ENCODE results near the gene GREM2.

Gene GREM2

DNA sequence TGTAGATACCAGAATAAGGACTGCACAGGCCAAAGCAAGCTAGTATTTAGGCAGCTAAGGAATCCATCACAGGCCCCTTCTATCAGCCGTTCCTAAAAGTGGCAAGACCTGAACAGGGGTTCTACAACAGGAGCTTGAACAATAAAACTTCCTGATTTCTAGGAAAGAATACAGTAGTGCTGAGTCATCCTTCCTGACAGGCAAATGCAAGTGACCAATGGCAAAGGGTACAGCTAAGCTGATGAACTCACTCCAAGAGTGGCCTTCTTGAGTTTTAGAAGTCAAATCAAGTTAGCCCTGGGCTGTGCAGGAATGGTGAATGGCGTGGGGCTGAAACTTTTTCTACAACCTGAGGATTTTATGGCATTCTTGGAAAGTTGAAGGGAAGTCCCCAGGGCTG lies 112.9 kb downstream of the GREM2 start:
- no peak for DNase-seq (ENCODE audit: low spot score)

GRCh38 chr1:240498335-240498734 lies 113.6 kb downstream of the GREM2 start:
- no peak for DNase-seq (ENCODE audit: low spot score)

DNA sequence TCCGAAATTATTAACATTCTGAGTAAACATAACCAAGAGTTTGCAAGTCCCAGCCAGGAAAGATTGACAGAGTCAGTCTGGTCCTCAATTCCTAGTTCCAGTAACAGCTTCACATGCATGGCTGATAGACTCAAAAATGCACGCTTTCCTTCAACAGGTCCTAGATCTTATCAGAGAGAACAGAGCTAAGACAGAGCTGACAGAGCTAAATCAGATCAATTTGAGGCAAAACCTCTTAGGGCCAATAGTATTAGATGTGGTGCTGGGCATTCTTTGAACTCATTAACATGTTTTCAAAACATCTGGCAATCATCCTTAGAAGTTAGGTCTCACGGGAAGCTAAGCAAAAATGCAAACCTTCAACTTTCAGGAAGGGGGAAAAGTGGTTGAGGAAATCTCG lies 114.0 kb downstream of the GREM2 start:
- no peak for DNase-seq (ENCODE audit: low spot score)

GRCh38 chr1:240496941-240497340 lies 115.0 kb downstream of the GREM2 start:
- DNase-seq (ENCODE audit: low spot score): no peak

DNA sequence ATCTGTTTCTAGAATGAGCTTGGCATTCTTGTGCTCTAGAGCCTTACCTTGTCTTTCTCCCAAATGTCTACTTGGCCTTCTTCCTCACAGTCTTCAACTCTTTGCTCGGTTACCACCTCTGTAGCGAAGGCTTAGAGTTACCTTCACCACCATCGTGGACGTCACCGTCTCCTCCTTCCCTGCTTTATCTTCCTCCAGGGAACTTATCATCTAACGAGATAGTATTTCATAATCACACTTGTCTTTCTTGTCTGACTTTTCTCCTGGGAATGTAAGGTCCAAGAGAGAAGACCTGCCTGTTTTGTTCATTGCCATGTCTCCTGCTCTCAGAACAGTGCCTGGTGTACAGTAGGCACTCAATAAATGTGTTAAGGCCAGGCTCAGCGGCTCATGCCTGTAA lies 115.6 kb downstream of the GREM2 start:
- no peak for DNase-seq (ENCODE audit: low spot score)

DNA sequence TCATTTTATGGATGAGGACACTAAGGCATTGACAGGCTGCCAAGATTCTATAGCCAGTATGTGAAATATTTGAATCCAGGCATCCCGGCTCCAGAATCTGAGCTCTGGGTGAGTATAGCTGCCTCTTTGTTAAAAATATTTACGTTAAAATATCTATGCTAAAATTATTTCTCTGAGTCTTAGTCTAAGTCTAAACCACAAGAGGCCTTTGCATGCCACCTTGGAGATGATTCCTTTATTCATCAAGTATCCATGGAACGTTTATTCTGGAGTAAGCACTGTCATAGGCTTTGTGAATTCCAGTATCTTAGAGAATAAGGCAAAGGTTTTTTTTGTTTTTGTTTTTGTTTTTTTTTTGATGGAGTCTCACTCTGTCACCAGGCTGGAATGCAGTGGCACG lies 116.4 kb downstream of the GREM2 start:
- DNase-seq (ENCODE audit: low spot score): no peak

DNA sequence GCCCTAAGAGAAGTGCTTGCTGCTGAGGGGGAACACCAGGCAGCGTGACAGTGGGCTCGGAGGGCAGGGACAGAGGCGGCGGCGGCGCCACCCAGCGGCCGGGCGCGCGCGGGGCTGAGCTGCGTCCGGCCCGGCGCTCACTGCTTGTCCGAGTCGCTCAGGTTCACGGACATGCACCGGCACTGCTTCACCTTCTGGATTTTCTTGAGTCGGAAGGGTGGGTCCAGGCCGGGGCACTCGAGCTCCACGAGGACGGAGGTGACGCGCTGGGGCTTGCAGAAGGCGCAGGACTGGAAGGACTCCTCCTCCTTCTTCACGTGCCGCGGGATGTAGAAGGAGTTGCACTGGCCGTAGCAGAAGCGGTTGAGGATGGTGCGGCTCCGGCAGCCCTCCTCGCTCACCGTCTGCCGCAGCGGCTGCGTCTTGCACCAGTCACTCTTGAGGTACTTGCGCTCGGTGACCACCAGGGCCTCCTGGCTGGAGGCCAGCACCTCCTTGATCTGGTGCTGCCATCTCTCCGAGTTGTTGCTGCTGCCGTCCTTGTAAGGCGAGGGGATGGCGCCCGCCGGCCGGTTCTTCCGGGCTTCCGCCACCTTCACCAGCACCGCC lies 119.0 kb downstream of the GREM2 start:
- no peak for DNase-seq (ENCODE audit: low spot score)

GRCh38 chr1:240491796-240492195 lies 120.2 kb downstream of the GREM2 start:
- DNase-seq (ENCODE audit: low spot score): no peak

DNA sequence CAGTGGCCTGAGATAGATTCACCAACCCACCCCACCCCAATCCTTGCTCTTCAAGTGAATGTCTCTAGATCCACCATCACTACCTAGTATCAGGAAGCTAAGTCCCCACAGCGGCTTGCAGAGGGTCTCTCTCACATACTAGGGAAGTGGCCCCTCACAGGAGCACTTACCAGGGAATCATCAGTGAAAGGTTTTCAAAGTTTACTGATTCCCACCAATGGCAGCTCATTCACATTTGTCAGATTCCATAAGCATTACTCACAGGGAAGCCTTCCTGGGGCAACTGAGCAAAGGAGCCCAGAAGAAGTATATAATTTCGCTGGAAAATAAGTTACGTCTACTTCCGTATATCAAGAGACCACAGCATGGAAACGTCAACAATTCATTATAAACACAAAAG lies 120.8 kb downstream of the GREM2 start:
- no peak for DNase-seq (ENCODE audit: low spot score)

- no peak for DNase-seq (ENCODE audit: low spot score)
These were observed 124.5 kb downstream of the GREM2 start for GRCh38 chr1:240487493-240487892.

DNA sequence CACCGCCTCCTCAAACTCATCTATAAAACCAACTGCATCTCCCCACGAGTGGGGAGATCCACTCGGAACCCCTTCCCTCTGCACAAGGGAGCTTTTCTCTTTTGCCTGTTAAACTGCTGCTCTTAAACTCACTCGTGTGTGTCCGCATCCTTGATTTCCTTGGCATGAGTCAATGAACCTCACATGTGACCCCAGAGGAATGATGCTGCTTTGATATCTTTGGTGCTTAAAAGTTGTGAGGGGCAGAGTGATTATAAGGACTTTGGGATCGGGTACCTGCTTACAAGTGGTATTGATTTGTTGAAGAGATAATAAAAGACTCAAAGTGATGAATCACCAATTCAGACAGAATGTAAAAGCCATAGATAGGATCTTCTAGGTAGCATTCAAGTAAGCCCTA lies 125.3 kb downstream of the GREM2 start:
- DNase-seq (ENCODE audit: low spot score): no peak

DNA sequence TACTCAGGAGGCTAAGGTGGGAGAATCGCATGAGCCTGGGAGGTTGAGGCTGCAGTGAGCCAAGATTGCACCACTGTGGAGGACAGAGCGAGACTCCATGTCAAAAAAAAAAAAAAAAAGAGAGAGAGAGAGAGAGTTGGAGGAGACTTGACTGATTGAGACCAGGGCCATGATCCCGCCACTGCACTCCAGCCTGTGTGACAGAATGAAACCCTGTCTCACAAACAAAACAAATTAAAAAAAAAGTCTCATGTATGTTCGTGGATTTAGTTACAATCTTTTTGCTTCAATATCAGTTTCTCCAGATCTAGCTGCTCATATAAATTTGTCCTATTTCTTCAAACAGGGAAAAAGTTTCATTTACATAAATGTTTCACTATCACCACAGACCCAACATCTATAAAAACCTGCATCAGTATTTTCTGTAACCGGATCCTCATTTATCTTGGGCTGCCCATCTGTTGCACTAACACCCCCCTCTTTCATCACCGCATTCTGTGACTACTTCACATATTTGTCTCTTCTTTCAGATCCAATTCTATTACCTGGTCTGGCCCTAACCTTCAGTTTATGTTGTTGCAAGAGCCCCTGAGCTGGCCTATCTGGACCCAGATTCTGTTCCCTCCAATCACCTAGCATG lies 127.0 kb downstream of the GREM2 start:
- DNase-seq (ENCODE audit: low spot score): no peak

GRCh38 chr1:240478536-240478935 lies 133.4 kb downstream of the GREM2 start:
- DNase-seq (ENCODE audit: low spot score): no peak

GRCh38 chr1:240475832-240476231 lies 136.1 kb downstream of the GREM2 start:
- no peak for DNase-seq (ENCODE audit: low spot score)

GRCh38 chr1:240474133-240474614 lies 137.8 kb downstream of the GREM2 start:
- no peak for DNase-seq (ENCODE audit: low spot score)

- no peak for DNase-seq (ENCODE audit: low spot score)
These were observed 143.3 kb downstream of the GREM2 start for GRCh38 chr1:240468656-240469055.

GRCh38 chr1:240467895-240468294 lies 144.1 kb downstream of the GREM2 start:
- no peak for DNase-seq (ENCODE audit: low spot score)

DNA sequence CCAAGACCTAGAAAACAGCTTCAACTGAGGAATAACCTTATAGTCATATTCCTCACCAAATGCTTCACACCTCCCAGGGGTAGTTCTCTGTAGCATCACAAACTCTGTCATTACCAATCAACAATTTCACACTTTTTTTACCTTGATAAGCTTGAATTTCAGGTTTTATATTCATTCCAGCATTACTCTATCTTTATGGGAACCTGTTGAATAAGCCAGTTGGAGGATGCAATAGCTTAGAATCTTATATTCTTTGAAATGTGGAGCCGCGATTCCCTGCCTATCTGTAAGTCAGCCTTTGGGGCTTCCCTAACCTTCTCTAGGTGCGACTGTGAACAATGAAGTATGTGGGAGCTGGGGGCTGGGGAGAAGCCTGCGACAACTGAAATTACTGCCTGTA lies 145.4 kb downstream of the GREM2 start:
- no peak for DNase-seq (ENCODE audit: low spot score)

DNA sequence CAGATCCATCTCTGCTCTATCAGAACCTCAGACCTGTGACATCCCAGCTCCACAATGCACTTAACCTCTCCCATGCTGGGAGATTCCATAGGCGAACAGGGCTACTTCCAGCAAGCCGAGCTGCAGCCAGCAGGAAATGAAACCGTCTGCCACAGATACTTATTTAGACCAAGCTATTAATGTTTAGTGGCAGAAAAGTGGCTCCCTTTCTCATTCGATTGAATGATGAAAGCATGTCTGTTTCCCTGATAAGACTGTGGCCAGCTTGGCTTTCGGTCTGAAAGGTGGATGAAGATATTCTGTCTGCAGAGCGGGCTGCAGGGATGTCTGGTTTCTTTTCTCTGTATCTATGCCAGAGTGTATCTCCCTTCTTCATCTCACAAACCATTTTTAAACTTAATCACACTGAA lies 146.4 kb downstream of the GREM2 start:
- no peak for DNase-seq (ENCODE audit: low spot score)

DNA sequence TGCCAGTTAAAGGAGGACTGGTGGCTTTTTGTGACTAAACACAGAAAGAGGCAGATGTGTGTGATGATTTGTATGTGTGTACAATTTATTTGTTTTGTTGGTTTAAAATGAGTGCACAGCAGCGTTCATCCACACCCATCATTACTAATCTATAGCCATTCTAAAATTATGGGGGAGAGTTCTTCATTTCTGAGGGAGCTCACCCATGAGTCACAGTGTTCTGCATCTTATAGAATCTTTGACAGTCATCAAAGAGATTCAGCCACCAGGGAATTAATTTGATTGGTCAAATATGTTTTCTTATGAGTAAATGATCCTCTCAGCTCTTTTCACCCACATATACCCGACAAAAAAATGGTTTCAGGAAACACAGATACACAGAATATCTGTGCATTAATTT lies 147.9 kb downstream of the GREM2 start:
- DNase-seq (ENCODE audit: low spot score): no peak

- DNase-seq (ENCODE audit: low spot score): no peak
These were observed 149.1 kb downstream of the GREM2 start for GRCh38 chr1:240462766-240463395.

DNA sequence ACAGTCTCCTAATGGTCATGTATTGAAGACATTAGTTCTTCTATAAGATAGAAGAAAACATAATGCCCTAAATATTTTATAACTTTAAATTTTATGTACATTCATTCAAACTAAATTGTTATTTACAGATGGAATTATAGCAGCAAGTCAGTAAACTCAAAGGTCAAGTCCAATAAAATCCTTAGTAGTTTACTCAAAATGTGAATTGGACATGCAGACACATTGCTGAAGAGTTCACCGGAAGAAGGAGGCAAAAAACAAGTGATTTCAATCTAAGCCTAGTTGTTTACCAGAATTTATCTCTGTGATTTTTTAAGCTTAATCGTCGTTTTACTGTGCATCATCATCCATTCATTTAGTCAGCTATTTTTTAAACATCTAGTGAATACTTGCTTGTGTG lies 149.7 kb downstream of the GREM2 start:
- no peak for DNase-seq (ENCODE audit: low spot score)

DNA sequence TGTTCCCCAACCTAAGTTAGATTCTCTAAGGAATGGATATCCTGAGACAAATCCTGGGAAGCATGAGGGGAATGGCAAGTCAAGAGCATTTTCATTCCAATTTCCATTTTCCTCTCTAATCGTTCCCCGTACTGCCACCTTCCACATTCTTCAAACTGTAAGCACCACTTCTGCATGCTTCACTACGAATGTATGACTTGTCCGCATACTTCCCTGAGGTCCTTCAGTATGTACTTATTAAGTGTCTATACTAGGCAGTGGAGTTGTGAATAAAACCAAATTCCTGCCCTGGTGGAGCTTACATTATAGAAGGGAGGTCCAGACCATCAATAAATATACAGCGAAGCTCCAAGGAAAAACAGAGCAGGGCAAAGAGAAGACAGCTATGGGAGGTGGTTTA lies 154.8 kb downstream of the GREM2 start:
- no peak for DNase-seq (ENCODE audit: low spot score)

Data from CD4-positive, alpha-beta T cell treated with Interleukin-2 at 100 ng/mL for 4 hours (primary cell).